C4-2B (cell line): Measurements from ENCODE around the gene GPR34.

ENCODE experiments used
- ZFX ChIP-seq: fragments of 450-650 bp; IDR thresholded peaks from 2 replicates; pipeline ENCODE4 v1.6.1; 2017
- TF ChIP-seq, protein P1 (sequence below): fragments of 450-650 bp; conservative IDR thresholded peaks from 2 replicates; pipeline ENCODE4 v1.5.1; 2017; ENCODE audit warnings: mild to moderate bottlenecking

DNA sequence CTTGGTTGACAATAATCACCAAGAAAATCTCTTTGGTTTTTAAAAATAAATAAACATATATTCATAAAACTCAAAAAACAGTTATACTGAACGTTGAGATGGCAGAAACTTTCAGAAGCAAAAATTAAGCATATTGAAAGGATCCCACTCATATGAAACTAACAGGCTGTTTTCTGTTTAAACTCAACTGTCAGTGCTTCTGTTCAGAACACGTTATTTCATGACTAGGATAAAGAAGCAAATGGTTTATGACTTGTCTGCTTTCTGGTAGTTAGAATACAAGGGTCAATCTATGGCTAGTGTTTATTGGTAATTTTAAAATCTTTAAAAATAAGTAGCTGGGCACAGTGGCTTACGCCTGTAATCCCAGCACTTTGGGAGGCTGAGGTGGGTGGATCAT, 39.4 kb downstream of the GPR34 start:
- TF ChIP-seq, protein P1, sequence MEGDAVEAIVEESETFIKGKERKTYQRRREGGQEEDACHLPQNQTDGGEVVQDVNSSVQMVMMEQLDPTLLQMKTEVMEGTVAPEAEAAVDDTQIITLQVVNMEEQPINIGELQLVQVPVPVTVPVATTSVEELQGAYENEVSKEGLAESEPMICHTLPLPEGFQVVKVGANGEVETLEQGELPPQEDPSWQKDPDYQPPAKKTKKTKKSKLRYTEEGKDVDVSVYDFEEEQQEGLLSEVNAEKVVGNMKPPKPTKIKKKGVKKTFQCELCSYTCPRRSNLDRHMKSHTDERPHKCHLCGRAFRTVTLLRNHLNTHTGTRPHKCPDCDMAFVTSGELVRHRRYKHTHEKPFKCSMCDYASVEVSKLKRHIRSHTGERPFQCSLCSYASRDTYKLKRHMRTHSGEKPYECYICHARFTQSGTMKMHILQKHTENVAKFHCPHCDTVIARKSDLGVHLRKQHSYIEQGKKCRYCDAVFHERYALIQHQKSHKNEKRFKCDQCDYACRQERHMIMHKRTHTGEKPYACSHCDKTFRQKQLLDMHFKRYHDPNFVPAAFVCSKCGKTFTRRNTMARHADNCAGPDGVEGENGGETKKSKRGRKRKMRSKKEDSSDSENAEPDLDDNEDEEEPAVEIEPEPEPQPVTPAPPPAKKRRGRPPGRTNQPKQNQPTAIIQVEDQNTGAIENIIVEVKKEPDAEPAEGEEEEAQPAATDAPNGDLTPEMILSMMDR = no peak
- TF ChIP-seq ZFX = no peak
